Fibroblast of skin of back (primary cell): ENCODE data around the gene GABRB1.

Source experiments
- DNase-seq: peaks from one replicate; pipeline ENCODE4 v3.0.0-alpha.2; 2013

GABRB1 gene

GRCh38 chr4:47118192-47118929, 87.0 kb downstream of the GABRB1 start:
- peak; percentile 20 for DNase-seq

GRCh38 chr4:47120783-47121182, 89.4 kb downstream of the GABRB1 start:
- no peak for DNase-seq

GRCh38 chr4:47122592-47123291, 91.4 kb downstream of the GABRB1 start:
- peak; percentile 75 for DNase-seq

- no peak for DNase-seq
Measured at GRCh38 chr4:47128991-47129390, 97.6 kb downstream of the GABRB1 start.

GRCh38 chr4:47135210-47135609, 103.8 kb downstream of the GABRB1 start:
- no peak for DNase-seq

- no peak for DNase-seq
Measured at GRCh38 chr4:47143261-47143660, 111.9 kb downstream of the GABRB1 start.

GRCh38 chr4:47145630-47146029, 114.3 kb downstream of the GABRB1 start:
- peak; percentile 81 for DNase-seq

GRCh38 chr4:47154816-47155370, 123.5 kb downstream of the GABRB1 start:
- no peak for DNase-seq

GRCh38 chr4:47155919-47156318, 124.6 kb downstream of the GABRB1 start:
- DNase-seq, result no peak

GRCh38 chr4:47160095-47160494, 128.7 kb downstream of the GABRB1 start:
- DNase-seq, result peak; percentile 0

- DNase-seq, result peak; percentile 26
Measured at GRCh38 chr4:47167081-47168035, 136.0 kb downstream of the GABRB1 start.

- DNase-seq, result no peak
Measured at GRCh38 chr4:47184083-47184482, 152.7 kb downstream of the GABRB1 start.

- DNase-seq, result no peak
Measured at GRCh38 chr4:47185761-47186160, 154.4 kb downstream of the GABRB1 start.

- no peak for DNase-seq
Measured at GRCh38 chr4:47187608-47188007, 156.2 kb downstream of the GABRB1 start.

GRCh38 chr4:47193179-47193578, 161.8 kb downstream of the GABRB1 start:
- DNase-seq, result no peak

- DNase-seq, result peak; percentile 44
Measured at GRCh38 chr4:47194036-47194737, 162.8 kb downstream of the GABRB1 start.

- peak; percentile 57 for DNase-seq
Measured at GRCh38 chr4:47195706-47196105, 164.3 kb downstream of the GABRB1 start.

- no peak for DNase-seq
Measured at GRCh38 chr4:47198791-47199190, 167.4 kb downstream of the GABRB1 start.

GRCh38 chr4:47203593-47203992, 172.2 kb downstream of the GABRB1 start:
- no peak for DNase-seq

GRCh38 chr4:47207555-47207954, 176.2 kb downstream of the GABRB1 start:
- DNase-seq, result no peak

GRCh38 chr4:47209833-47210232, 178.5 kb downstream of the GABRB1 start:
- peak; percentile 98 for DNase-seq

- peak; percentile 39 for DNase-seq
Measured at GRCh38 chr4:47210828-47211227, 179.5 kb downstream of the GABRB1 start.
